HG02840 (cell line): ENCODE results near the gene CDK8.
"Not testable (repeated sequence)": the region's sequence is repeated elsewhere in the genome, so short reads cannot be mapped to it uniquely, and the experiment has no call there.

ENCODE experiments used
- ATAC-seq: cut with Tn5 transposase; IDR thresholded peaks from one replicate; pipeline ENCODE4 v1.9.1; 2021; ENCODE audit warnings: mild to moderate bottlenecking, moderate library complexity, moderate number of reproducible peaks; ENCODE audit not compliant: unreplicated experiment, low FRiP score

CDK8 gene

DNA sequence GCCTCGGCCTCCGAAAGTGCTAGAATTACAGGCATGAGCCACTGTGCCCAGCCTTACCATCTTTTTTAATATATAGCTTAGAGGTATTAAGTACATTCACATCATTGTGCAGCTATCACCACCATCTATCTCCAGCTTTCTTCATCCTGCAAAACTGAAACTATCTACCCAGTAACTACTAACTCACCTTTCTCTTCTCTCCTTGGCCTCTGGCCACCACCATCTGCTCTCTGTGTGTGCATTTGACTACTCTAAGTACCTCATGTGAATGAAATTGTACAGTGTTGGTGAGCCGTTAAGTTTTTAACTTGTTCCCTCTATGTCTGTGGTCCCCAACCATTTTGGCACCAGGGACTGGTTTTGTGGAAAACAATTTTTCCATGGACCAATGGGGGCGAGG lies 56.1 kb downstream of the CDK8 start:
- ATAC-seq = no peak

DNA sequence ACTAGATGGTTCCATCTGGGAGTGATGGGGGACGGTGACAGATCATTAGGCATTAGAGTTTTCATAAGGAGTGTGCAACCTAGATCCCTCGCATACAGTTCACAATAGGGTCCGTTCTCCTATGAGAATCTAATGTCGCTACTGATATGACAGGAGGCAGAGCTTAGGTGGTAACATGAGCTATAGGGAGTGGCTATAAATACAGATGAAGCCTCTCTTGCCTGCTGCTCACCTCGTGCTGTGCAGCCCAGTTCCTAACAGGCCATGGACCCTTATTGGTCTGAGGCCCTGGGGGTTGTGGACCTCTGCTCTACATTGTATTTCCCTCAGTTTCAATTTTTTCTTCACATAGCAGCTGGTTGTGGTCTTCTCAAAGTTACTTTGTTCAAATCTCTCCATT lies 56.5 kb downstream of the CDK8 start:
- ATAC-seq = no peak

DNA sequence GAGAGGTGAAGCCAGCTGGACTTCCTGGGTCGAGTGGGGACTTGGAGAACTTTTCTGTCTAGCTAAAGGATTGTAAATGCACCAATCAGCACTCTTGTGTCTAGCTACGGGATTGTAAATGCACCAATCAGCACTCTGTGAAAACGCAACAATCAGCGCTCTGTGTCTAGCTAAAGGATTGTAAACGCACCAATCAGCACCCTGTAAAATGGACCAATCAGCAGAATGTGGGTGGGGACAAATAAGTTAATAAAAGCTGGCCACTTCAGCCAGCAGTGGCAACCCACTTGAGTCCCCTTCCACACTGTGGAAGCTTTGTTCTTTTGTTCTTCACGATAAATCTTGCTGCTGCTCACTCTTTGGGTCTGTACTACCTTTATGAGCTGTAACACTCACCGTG lies 58.1 kb downstream of the CDK8 start:
- ATAC-seq = not testable (repeated sequence)

DNA sequence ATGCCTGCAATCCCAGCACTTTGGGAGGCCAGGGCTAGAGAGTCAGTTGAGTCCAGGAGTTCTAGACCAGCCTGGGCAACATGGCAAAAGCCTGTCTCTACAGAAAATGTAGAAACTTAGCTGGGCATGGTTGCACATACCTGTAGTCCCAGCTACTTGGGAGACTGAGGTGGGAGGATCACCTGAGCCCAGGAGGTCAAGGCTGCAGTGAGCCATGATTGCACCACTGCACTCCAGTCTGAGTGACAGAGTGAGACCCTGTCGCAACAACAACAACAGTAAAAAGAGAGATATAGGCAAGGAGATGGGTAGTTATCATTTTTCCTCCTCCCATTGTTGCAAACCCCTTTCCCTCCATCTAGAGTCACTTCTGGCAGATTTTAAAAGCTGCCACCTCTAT lies 62.2 kb downstream of the CDK8 start:
- not testable (repeated sequence) for ATAC-seq

DNA sequence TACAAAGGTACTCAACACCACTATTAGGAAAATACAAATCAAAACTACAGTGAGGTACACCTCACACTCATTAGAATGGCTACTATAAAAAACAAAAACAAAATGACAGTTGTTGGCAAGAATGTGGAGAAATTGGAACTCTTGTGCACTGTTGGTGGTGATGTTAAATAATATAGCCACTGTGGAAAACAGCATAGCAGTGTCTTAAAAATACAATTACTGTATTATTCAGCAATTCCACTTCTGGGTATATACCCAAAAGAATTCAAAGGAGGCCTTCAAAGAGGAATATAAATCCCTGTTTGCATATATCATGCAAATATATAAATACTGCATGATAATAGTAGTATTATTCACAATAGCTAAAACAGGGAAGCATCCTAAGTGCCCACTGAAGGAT lies 66.8 kb downstream of the CDK8 start:
- no peak for ATAC-seq

DNA sequence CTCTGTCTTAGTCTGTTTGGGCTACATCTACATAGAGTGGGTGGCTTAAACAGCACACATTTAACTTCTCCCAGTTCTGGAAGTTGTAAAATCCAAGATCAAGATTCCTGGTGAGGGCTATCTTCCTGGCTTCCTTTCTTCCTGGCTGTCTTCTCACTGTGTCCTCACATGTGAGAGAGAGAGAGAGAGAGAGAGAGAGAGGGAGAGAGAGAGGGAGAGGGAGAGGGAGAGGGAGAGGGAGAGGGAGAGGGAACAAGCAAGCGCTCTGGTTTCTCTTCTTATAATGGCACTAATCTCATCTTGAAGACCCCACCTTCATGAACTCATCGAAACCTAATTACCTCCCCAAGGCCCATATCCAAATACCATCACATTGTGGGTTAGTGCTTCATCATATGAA lies 69.2 kb downstream of the CDK8 start:
- ATAC-seq = no peak

DNA sequence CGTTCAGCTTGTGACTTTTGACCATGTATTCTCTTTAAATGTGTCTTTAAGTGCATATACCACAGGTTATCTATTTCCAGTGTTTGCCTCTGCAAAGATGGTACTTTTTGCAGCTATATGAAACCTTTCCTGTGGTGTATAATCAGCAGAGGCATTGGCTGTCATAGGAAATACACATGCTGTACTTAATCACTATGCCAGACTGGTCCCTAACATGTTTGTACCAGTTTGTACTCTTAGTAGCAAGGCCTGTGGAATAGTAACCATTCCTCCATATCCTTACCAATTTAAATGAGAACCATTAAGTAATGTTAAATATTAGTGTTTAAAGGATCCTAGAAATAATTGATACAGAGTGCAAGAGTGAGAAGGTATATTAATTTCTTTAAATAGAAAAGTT lies 69.8 kb downstream of the CDK8 start:
- no peak for ATAC-seq

DNA sequence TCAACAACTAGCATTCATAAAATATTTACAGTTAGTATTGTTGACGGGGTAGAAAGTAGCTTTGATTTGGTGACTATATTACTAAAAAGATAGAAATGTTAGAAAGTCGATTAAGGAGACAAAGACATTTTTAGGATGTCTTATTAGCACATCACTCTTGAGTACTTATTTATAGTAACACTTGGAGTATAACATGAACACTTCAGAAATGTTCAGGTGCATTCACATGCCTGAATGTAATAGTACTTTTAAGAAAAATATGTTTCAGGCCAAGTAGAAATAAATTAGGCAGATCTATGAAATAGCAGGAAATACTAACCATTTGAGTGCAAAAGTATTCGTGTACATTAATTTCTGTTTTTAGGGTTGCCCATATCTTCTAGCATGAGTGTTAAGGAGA lies 70.4 kb downstream of the CDK8 start:
- no peak for ATAC-seq

DNA sequence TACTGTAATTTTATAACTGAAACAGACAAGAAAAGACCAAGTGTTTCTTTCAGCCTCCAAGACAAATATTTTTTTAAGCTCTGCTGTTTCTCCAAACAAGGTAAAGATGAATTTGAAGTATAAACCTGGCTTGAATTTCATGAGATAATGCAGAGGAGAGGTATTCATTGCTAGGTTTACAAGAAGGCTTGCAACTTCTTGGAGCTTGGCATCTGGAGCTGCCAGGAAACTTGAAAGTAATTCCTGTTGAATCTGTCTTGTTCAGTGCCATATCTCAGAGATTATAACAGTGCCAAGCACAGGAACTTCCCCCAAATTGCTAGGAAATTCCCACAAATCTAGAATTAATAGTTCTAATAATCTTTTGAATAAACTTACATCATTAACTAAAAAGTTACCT lies 70.9 kb downstream of the CDK8 start:
- no peak for ATAC-seq

DNA sequence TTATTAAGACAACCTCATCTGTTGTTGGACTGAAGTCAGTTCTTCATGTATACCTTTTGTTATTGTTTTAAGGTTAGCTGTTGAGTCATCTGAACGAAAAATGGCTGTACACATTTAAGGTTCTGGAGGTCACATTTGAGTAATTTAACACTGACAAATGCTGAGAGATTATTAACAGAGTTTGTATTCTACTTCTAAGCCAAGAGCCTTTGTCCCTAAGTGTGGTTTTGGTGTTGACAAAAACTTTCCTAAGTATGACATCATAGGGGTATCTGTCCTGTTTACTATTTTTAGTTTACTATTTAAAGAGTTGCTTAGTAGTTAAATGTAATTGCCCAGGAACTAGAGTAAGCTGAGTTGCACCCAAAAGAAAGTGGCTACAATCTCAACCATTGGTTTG lies 71.9 kb downstream of the CDK8 start:
- ATAC-seq = peak; percentile 79

DNA sequence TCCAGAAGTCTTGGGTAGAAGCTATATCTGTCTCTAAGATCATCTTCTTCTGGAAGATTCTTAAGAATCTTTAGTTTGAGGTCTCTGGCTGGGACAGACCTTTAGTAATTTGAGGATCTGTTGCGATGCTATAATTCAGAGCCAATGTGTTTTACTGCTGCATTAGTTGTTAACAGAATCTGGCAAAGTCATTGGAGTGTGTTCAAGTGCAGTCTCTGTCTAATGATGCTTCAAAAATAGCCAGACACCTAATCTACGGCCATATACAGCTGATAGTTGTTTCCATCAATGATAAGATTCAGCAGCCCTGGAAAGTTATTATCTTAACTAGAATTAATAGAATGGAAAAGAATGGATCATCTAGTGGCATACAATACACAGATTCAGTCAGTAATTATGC lies 72.6 kb downstream of the CDK8 start:
- no peak for ATAC-seq

DNA sequence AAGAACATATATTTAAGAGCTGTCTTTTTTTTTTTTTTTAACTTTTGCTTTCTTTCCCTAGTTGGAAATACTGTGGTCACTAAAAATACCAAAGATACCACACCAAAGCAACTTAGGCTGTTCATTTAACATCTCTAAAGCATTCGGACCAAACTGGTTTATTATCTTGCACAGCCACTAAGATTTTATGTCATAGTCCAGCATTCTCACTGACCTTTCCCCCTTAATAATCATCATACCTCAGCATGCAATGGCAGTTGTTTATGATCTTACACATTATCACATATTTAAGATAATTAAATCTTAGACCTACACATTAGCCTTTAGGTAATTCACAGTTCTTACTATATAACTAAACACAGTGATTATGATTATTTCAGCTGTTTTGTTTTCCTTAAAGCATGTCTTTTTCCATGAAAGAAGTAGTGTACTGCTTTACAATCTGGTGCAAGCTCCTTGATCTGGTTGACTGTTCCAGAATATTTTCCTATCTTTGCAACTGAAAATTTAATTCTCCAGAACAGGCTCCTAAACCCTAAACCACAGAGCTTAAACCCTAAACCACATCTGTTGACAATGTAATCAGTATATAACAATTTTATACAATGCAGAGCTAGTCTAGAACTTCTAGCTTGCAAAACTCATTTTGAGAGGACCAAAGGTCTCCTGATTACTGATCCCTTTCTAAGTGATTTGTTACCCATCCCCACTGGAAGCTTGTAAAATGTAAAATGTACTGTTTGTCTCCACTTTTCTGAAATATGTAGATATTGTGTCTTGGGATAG lies 74.2 kb downstream of the CDK8 start:
- ATAC-seq = no peak

DNA sequence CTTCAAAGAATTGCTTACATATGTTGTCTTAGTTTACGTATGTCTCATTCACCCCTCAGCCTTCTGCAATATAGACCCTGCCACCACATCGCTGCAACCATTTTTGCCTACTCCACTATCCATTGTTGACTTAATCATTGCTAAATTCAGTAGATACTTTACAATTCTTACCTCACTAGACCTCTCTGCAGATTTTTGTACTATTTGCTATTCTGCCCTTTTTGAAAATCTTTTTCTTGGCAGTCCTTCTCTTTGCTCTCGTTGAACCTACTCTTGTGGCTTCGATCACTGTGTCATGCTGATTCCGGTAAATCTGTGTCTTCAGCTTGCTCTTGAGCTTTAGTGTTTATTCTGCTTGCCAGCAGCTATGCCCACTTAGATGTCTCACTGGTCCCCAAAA lies 81.2 kb downstream of the CDK8 start:
- no peak for ATAC-seq

DNA sequence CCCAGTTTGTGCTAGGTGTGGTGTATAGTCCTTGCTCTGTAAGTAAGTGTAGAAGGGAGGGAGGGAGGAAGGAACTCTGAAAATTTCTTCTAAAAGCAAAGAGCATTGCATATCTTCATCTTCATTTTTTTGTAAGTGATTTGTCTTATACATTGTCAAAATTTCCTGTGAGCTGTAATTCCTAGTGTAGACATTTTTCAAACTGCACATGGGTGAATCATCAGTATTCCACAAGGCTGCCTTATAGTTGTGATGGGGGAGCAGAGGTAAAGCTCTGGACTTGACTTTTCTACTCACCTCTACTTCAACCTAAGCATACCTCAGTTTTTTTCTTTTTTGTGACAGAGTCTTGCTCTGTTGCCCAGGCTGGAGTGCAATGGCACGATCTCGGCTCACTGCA lies 86.9 kb downstream of the CDK8 start:
- ATAC-seq = no peak

DNA sequence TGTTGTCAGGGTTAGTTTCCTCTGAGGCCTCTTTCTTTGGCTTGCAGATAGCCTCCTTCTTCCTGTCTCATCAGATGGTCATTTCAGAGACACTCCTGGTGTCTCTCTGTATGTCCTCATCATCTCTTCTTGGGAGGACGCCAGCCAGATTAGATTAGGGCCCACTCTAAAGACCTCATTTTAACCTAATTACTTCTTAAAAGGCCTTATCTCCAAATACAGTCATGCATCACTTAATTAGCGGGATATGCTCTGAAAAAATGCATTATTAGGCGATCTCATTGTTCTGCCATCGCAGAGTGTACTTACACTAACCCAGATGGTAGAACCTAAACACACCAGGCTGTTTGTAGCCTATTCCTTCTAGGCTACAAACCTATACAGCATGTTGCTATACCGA lies 89.0 kb downstream of the CDK8 start:
- ATAC-seq = no peak

DNA sequence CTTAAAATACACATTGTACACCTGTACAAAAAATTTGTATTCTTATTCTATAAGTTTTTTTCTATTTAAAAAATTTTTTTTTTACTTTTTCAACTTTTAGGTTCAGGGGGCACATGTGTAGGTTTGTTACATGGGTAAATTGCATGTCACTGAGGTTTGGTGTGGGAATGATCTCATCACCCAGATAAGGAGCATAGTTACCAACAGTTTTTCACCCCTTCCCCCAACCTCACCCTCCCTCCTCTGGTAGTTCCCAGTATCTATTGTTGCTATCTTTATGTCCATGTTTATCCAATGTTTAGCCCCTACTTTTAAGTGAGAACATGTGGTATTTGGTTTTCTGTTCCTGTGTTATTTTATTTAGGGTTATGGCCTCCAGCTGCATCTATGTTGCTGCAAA lies 89.9 kb downstream of the CDK8 start:
- ATAC-seq = no peak

DNA sequence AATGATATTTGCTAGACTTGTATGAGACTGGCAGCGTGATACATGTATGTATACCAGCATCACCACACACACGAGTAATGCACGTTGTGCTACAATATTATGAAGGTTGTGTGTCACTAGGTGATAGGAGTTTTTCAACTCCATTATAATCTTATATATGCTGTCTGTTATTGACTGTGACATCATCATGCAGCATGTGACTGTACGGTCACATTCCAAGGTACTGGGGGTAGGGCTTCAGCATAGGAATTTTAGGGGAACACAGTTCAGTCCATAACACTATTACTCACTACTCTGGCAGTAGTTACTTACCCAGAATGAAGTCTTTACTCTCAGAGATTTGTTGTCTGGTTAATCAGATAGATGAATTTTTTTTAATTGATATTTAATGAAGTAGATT lies 91.1 kb downstream of the CDK8 start:
- ATAC-seq = no peak

DNA sequence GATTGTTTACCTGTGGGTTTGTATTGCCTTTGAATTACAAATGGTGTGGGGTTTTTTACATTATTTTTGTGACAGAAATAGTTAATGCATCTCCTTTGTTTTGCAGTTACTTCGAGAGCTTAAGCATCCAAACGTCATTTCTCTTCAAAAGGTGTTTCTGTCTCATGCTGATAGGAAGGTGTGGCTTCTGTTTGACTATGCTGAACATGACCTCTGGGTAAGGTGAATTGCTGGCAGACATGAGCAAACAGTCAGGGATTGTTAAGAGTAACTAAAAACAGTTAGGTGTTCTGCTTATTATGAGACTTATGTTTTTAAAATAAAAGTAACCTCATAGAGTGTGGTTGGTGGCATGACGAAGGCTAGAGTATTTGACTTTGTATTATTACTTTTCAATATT lies 95.0 kb downstream of the CDK8 start:
- no peak for ATAC-seq

DNA sequence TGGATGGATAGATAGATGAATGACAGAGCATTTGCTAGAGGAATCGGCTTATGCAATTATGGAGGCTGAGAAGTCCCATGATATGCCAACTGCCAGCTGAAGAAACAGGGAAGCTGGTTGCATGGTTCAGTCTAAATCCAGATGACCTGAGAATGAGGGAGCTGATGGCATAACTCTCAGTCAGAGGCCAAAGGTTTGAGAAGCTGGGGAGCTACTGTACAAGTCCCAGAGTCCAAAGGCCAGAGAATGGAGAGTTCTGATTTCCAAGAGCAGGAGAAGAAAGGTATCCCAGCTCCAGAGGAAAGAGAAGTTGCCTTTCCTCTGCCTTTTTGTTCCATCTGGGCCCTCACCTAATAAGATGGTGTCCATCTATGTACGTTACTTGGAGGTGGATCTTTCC lies 108.3 kb downstream of the CDK8 start:
- no peak for ATAC-seq

DNA sequence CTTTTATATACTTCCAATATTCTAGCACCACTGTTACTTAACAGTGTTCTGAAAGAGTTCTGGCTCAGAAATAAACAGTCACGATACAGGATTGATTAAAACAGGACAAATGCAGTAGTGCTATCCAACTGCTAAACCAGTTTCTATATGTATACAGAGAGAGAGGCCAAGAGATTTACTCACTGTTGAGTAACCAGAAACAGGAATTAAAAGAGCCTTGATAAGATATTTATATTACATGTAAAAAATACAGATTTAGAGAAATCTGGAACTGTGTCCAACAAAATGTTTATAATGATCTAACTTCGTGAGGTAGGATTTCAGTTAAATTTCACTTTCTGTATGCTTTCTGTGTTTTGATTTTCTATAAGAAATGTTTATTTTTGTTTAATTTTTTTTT lies 116.6 kb downstream of the CDK8 start:
- ATAC-seq = no peak

DNA sequence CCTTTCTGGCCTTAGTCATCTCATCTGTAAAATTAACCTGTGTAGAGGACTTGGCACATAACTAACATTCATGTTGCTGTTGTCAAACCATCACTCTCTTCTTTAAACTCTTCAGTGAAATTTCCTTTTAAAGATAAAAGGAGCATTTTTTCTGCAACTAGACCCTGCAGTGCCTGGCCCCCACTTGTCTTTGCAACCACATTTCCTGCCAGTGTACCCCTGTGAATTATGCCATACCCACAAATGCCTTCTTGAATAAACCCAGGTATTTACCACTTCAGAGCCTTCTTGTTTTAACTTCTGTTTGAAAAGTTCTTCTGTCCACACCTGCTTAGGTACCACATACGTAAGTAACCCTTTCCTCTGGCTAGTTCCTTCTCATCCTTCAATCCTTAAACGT lies 118.8 kb downstream of the CDK8 start:
- no peak for ATAC-seq

DNA sequence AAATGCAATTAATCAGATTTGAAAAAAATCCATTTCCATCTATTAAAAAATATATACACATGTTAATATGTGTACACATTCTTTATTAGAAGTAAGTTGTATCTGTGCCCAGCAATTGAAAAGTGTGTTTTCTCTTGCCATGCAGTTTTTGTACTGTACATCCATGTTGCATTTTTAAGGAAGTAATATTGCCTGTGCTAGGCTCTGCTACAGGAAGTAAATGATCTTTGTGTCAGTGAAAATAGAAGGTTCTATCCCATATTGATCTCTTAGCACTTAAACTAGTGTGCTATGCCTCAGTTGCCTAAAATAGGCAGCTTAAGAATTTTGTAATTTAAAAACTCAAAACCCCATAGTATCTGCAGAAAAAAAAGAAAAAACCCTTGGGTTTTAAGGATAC lies 122.5 kb downstream of the CDK8 start:
- ATAC-seq = no peak

DNA sequence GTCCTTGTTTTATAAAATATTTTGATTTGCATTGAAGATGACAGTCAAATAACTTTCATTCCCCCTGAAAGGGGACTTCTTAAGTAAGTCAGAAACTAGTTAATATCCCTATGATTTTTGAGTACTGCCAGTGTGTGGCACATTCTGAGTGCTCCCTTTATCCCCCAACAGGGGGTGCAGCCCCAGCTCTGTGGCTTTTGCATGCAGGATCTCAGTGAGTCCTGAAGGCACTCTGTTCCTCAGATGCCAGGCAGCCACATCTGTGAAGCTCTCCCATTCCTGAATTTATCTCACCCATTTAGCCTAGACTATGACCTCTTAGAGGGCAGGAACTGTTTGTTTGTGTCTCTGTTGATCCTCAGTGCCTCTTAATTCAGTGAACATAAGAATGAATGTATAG lies 123.1 kb downstream of the CDK8 start:
- no peak for ATAC-seq
